Osteoblast (primary cell): ENCODE measurements around the gene GALNT4. TPM values are rescaled to one million over a fixed set of nuclear protein-coding genes. Genes with fewer than 3 reads are reported as not detected.

Source experiments
- DNase-seq: peaks from one replicate; pipeline ENCODE4 v3.0.0; 2011; ENCODE audit warnings: low spot score, mixed read lengths; ENCODE audit not compliant: insufficient read length; ENCODE audit errors: missing footprints
- H2AFZ ChIP-seq: 2 replicates; pipeline ENCODE4 v1.6.0; 2011; ENCODE audit warnings: mild to moderate bottlenecking, low read length
- H3K27ac ChIP-seq: 2 replicates; pipeline ENCODE4 v1.5.1; 2011; ENCODE audit warnings: mild to moderate bottlenecking, low read depth, low read length, moderate library complexity
- H3K27me3 ChIP-seq: 2 replicates; pipeline ENCODE4 v1.6.0; 2012; ENCODE audit warnings: mild to moderate bottlenecking, control low read depth, inconsistent platforms, low read length, moderate library complexity; ENCODE audit not compliant: insufficient read depth
- H3K36me3 ChIP-seq: 2 replicates; pipeline ENCODE4 v1.5.1; 2011; ENCODE audit warnings: mild to moderate bottlenecking, low read length, control low read depth, moderate library complexity; ENCODE audit not compliant: insufficient read depth
- H3K4me1 ChIP-seq: 2 replicates; pipeline ENCODE4 v1.5.1; 2011; ENCODE audit warnings: mild to moderate bottlenecking, low read length, control low read depth, moderate library complexity; ENCODE audit not compliant: insufficient read depth
- H3K4me2 ChIP-seq: 2 replicates; pipeline ENCODE4 v1.6.0; 2011; ENCODE audit warnings: mild to moderate bottlenecking, low read length; ENCODE audit not compliant: insufficient read depth
- H3K4me3 ChIP-seq: fragments of 200-600 bp; sonication (generic); 3 replicates; pipeline ENCODE4 v1.5.1; 2012; ENCODE audit warnings: mild to moderate bottlenecking, low read length, inconsistent platforms; ENCODE audit not compliant: insufficient read depth
- H3K79me2 ChIP-seq: 2 replicates; pipeline ENCODE4 v1.6.0; 2012; ENCODE audit warnings: mild to moderate bottlenecking, low read length, control low read depth, inconsistent platforms; ENCODE audit not compliant: insufficient read depth
- H3K9me3 ChIP-seq: 2 replicates; pipeline ENCODE4 v1.5.1; 2011; ENCODE audit warnings: low read depth, low read length, control low read depth
- H4K20me1 ChIP-seq: 2 replicates; pipeline ENCODE4 v1.6.0; 2012; ENCODE audit warnings: mild to moderate bottlenecking, low read length, control low read depth; ENCODE audit not compliant: insufficient read depth
- total RNA-seq: library from RNA; depleted of rRNA; stranded (reverse); fragments of >200 nt; gene quantifications from 2 replicates; pipeline ENCODE4 v1.2.3, GENCODE V29; 2012
- TF ChIP-seq, protein P1 (sequence below): IDR thresholded peaks from 2 replicates; pipeline ENCODE4 v1.5.1; 2011; ENCODE audit warnings: mild to moderate bottlenecking, low read depth, low read length, moderate library complexity; ENCODE audit errors: extremely low read depth

The GALNT4 gene
- total RNA-seq, 1 donor = 9.4 TPM

DNA sequence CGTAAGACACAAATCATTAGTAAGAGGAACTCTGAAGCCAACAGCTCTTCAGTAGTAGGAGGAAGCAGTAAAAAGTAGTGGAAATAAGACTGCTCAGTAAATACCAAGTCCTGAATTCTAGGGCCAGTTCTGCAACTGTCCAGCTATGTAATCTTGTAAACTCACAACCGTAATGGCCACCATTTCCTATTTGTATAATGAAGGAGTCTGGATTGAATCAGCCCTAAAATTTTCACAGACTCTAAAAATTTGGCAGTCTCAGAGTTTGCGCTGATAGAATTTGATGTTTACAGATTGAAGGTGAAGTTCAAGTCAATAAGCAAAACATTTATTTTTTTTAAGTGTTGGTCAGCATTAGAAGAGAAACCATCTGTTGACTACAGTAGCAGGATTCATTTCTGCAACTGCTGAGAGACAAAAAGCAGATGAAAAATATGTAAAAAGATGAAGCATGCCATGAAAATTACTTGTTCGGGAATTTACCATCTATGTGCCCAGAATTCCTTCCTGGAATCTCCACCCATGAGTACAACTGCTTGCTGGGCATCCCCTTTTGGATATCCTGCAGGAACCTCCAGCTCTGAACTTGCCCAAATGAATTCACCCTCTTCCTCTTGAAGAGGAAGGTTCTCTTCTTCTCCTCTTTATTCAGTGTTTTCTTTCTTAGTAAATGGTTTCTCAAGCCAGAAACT, 47.5 kb downstream of the GALNT4 start:
- TF ChIP-seq, protein P1, sequence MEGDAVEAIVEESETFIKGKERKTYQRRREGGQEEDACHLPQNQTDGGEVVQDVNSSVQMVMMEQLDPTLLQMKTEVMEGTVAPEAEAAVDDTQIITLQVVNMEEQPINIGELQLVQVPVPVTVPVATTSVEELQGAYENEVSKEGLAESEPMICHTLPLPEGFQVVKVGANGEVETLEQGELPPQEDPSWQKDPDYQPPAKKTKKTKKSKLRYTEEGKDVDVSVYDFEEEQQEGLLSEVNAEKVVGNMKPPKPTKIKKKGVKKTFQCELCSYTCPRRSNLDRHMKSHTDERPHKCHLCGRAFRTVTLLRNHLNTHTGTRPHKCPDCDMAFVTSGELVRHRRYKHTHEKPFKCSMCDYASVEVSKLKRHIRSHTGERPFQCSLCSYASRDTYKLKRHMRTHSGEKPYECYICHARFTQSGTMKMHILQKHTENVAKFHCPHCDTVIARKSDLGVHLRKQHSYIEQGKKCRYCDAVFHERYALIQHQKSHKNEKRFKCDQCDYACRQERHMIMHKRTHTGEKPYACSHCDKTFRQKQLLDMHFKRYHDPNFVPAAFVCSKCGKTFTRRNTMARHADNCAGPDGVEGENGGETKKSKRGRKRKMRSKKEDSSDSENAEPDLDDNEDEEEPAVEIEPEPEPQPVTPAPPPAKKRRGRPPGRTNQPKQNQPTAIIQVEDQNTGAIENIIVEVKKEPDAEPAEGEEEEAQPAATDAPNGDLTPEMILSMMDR = no peak
- Histone ChIP-seq H3K4me1 (peaks cover 10% of the 10 kb centered on the region), H3K4me2 (no peak overlapping the region), H3K79me2 (no peaks in the 10 kb centered on the region), H2AFZ (no peak overlapping the region), H3K9me3 (no peaks in the 10 kb centered on the region), H4K20me1 (no peaks in the 10 kb centered on the region), H3K4me3 (no peak overlapping the region), H3K27me3 (no peaks in the 10 kb centered on the region), H3K27ac (no peak overlapping the region), H3K36me3 (no peaks in the 10 kb centered on the region)
- no peak for DNase-seq

DNA sequence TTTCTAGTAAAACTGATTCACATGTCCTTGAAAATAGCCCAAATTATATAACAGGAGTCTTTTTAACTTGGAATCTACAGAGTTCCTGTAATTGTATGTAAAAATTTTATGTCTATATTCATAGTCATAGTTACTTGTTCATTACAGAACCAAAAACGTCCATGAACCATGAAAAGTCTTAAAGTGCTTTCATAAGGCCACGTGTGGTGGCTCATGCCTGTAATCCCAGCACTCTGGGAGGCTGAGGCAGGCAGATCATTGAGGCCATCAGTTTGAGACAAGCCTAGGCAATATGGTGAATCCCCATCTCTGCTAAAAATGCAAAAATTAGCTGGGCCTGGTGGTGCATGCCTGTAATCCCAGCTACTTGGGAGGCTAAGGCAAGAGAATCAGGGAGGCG, 48.4 kb downstream of the GALNT4 start:
- no peak for DNase-seq
- no peaks in the 10 kb centered on the region for H3K9me3 ChIP-seq
- no peaks in the 10 kb centered on the region for H3K27me3 ChIP-seq

DNA sequence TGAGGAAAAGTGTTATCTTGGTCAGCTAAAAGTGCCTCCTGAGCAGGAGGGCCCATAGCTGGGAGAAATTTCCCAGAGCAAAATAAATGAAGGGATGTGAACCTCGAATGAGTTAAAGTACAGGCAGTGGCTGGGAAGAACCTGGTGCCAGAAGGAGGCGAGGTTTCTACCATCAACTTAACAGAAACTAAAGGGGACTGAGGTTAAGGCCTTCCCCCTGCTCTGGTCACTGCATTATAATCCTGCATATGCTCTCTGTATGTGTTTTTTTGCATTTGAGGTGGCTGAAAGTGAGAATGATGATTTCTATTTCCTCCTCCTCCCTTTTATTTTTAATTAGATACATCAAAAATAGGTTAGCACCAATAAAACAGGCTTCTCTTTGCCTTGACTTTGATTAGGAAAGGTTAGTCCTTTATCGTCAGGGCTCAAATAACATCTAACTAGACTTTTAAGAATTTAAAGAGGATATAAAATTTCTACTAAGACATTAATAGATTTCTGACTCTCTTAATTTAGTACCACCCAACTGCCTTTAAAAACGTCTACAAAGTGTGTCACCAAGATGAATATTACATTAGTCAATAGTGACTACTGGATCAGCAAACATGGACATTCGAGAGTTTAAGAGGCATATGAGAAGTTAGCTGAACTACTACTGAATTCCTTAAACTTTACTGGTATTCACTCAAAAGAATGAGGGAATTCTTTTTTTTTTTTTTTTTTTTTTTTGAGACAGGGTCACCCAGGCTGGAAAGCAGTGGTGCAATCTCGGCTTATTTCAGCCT, 49.2 kb downstream of the GALNT4 start:
- TF ChIP-seq, protein P1 = no peak
- Histone ChIP-seq H3K79me2 (no peaks in the 10 kb centered on the region), H3K27ac (no peak overlapping the region), H4K20me1 (no peaks in the 10 kb centered on the region), H3K9me3 (no peaks in the 10 kb centered on the region), H3K4me3 (no peak overlapping the region), H3K4me1 (peaks cover 11% of the 10 kb centered on the region), H3K36me3 (no peaks in the 10 kb centered on the region), H3K4me2 (no peak overlapping the region), H3K27me3 (no peaks in the 10 kb centered on the region), H2AFZ (no peak overlapping the region)
- DNase-seq = no peak

More for the DNA sequence above, 48.4 kb downstream of the GALNT4 start:
- no peak overlapping the region for H2AFZ ChIP-seq
- no peaks in the 10 kb centered on the region for H3K36me3 ChIP-seq
- no peak overlapping the region for H3K27ac ChIP-seq
- no peaks in the 10 kb centered on the region for H3K79me2 ChIP-seq
- TF ChIP-seq, protein P1 = no peak
- no peaks in the 10 kb centered on the region for H4K20me1 ChIP-seq
- no peak overlapping the region for H3K4me3 ChIP-seq
- H3K4me1 ChIP-seq = peaks cover 11% of the 10 kb centered on the region
- H3K4me2 ChIP-seq = no peak overlapping the region

DNA sequence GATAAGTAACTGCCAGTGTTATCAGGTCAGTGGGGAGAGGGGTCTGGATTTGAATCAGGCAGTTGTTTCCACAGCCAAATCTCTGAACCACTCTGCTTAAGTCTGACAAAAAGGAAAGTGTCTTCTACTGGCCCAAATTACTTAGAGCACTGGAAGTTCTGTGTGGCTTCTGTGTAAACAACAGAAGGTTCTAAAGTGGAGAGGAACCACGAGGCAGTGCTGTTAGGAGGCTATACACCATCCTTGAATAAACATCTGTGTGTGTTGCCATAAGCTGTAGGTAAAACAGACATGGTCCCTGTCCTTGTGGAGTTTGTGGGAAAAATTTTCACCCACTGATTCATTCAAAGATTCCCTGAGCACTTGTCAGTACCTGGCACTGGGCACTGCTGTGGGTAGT, 50.0 kb downstream of the GALNT4 start:
- Histone ChIP-seq H3K4me1 (peaks cover 11% of the 10 kb centered on the region), H3K79me2 (no peaks in the 10 kb centered on the region), H3K4me2 (no peak overlapping the region), H3K27me3 (no peaks in the 10 kb centered on the region), H3K9me3 (no peaks in the 10 kb centered on the region), H3K27ac (no peak overlapping the region), H3K4me3 (no peak overlapping the region), H3K36me3 (no peaks in the 10 kb centered on the region), H2AFZ (no peak overlapping the region), H4K20me1 (no peaks in the 10 kb centered on the region)
- no peak for DNase-seq
- TF ChIP-seq, protein P1 = no peak
